Umbilical cord (tissue), 2 donors: Measurements from ENCODE around the gene CLEC5A. TPM values are rescaled to one million over a fixed set of nuclear protein-coding genes. Genes with fewer than 3 reads are reported as not detected.
"Not testable (repeated sequence)": the region's sequence is repeated elsewhere in the genome, so short reads cannot be mapped to it uniquely, and the experiment has no call there.

Experiments
- DNase-seq: peaks from one replicate; pipeline ENCODE4 v3.0.0-alpha.2; 2015; ENCODE audit warnings: low spot score
- total RNA-seq: library from RNA; depleted of rRNA; stranded (reverse); fragments of >200 nt; gene quantifications from one replicate; pipeline ENCODE4 v1.2.3, GENCODE V29; 2014; ENCODE audit warnings: low replicate concordance; ENCODE audit not compliant: insufficient read depth

Gene CLEC5A
- total RNA-seq, 1 donor from 2014 or later = 10.8 TPM

GRCh38 chr7:141949021-141949420 lies 2.2 kb upstream of the CLEC5A start:
- DNase-seq = no peak

- DNase-seq = no peak
Measured at GRCh38 chr7:141945356-141945755, 1.4 kb downstream of the CLEC5A start.

- DNase-seq = no peak
Measured at GRCh38 chr7:141944811-141945210, 2.0 kb downstream of the CLEC5A start.

GRCh38 chr7:141943846-141944245 lies 2.9 kb downstream of the CLEC5A start:
- DNase-seq = no peak

- DNase-seq = no peak
Measured at GRCh38 chr7:141941075-141941474, 5.7 kb downstream of the CLEC5A start.

- no peak for DNase-seq
Measured at GRCh38 chr7:141930211-141930610, 16.6 kb downstream of the CLEC5A start.

GRCh38 chr7:141928845-141929195 lies 18.0 kb downstream of the CLEC5A start:
- DNase-seq = no peak

- no peak for DNase-seq
Measured at GRCh38 chr7:141928146-141928844, 18.5 kb downstream of the CLEC5A start.

GRCh38 chr7:141920281-141920680 lies 26.5 kb downstream of the CLEC5A start:
- no peak for DNase-seq

GRCh38 chr7:141916099-141916498 lies 30.7 kb downstream of the CLEC5A start, which contains the start of gene OR9A4:
Gene OR9A4 (plus strand): TSS chr7:141916399. CDS start chr7:141918876, 2,477 bp downstream.
- DNase-seq = no peak

- DNase-seq = no peak
Measured at GRCh38 chr7:141915565-141915964, 31.2 kb downstream of the CLEC5A start.

- no peak for DNase-seq
Measured at GRCh38 chr7:141911391-141911790, 35.4 kb downstream of the CLEC5A start.

GRCh38 chr7:141906285-141906684 lies 40.5 kb downstream of the CLEC5A start:
- no peak for DNase-seq

- DNase-seq = not testable (repeated sequence)
Measured at GRCh38 chr7:141899366-141899765, 47.4 kb downstream of the CLEC5A start.

- no peak for DNase-seq
Measured at GRCh38 chr7:141891336-141891735, 55.4 kb downstream of the CLEC5A start.

GRCh38 chr7:141889321-141889720 lies 57.5 kb downstream of the CLEC5A start:
- no peak for DNase-seq

GRCh38 chr7:141884539-141885225 lies 62.1 kb downstream of the CLEC5A start:
- DNase-seq = no peak

GRCh38 chr7:141880960-141881359 lies 65.8 kb downstream of the CLEC5A start:
- no peak for DNase-seq

GRCh38 chr7:141877365-141877764 lies 69.4 kb downstream of the CLEC5A start:
- DNase-seq = no peak
